Gastroesophageal sphincter (tissue), 3 donors: ENCODE measurements around the gene NLRP8.

Experiments
- CTCF ChIP-seq, 4 experiments: fragments of 200-600 bp in 2 of 4; fragments of 450-650 bp in 2 of 4; sonication (generic) in 1 of 4; IDR thresholded peaks; one replicate each; pipeline ENCODE4 v1.5.1; 2017 to 2019; ENCODE audit warnings: antibody characterized with exemption in 4 of 4, mild to moderate bottlenecking in 2 of 4, moderate library complexity in 2 of 4
- POLR2A ChIP-seq, 2 donors: fragments of 450-650 bp; IDR thresholded peaks; one replicate each; pipeline ENCODE4 v1.6.1; 2017; ENCODE audit warnings: antibody characterized with exemption in 2 of 2, mild to moderate bottlenecking in 2 of 2, moderate library complexity in 1 of 2
- POLR2AphosphoS5 ChIP-seq: sonication (generic); formaldehyde crosslinking; IDR thresholded peaks from one replicate; pipeline ENCODE4 v1.6.1; 2017; ENCODE audit warnings: antibody characterized with exemption

GRCh38 chr19:55930996-55931515 is 16.6 kb upstream of the NLRP8 start:
- TF ChIP-seq CTCF (IDR thresholded peaks at IDR 0.05) (no peak), POLR2A (IDR thresholded peaks at IDR 0.05) (no peak), POLR2AphosphoS5 (no peak)
